Mesenchymal stem cell (in vitro differentiated cells and primary cell): Measurements from ENCODE around the gene TRIP11. TPM values are rescaled to one million over a fixed set of nuclear protein-coding genes. Genes with fewer than 3 reads are reported as not detected.
A peak's percentile ranks its signal among the peaks of the same experiment; 100 is the strongest.

Experiments used
- DNase-seq: peaks from one replicate; pipeline ENCODE4 v3.0.0-alpha.2; 2013
- H2AFZ ChIP-seq: one replicate; pipeline ENCODE4 v1.6.1; 2013; ENCODE audit warnings: low read depth, mild to moderate bottlenecking, control low read depth, inconsistent platforms, low read length, moderate library complexity
- H2AK5ac ChIP-seq: 2 replicates; pipeline ENCODE4 v1.6.1; 2013; ENCODE audit warnings: low read length, moderate library complexity, mild to moderate bottlenecking, inconsistent platforms; ENCODE audit not compliant: severe bottlenecking
- H2BK120ac ChIP-seq: one replicate; pipeline ENCODE4 v1.6.1; 2013; ENCODE audit warnings: low read depth, mild to moderate bottlenecking, inconsistent platforms, low read length, moderate library complexity
- H2BK12ac ChIP-seq, 2 experiments: one replicate each; pipeline ENCODE4 v1.6.1; 2013; ENCODE audit warnings: inconsistent platforms in 2 of 2, low read length in 2 of 2, mild to moderate bottlenecking in 2 of 2, moderate library complexity in 2 of 2, control low read depth in 1 of 2
- H2BK15ac ChIP-seq: one replicate; pipeline ENCODE4 v1.6.1; 2013; ENCODE audit warnings: mild to moderate bottlenecking, low read depth, inconsistent platforms; ENCODE audit not compliant: poor library complexity, severe bottlenecking
- H2BK5ac ChIP-seq: 2 replicates; pipeline ENCODE4 v1.6.1; 2013; ENCODE audit warnings: low read depth, mild to moderate bottlenecking, low read length, control low read depth, inconsistent platforms; ENCODE audit not compliant: poor library complexity, severe bottlenecking
- H3K14ac ChIP-seq, 2 experiments: one replicate each; pipeline ENCODE4 v1.6.1; 2013; ENCODE audit warnings: inconsistent platforms in 2 of 2, low read length in 2 of 2, control low read depth in 1 of 2, mild to moderate bottlenecking in 1 of 2, moderate library complexity in 1 of 2
- H3K18ac ChIP-seq, 2 experiments: one replicate each; pipeline ENCODE4 v1.6.1; 2013; ENCODE audit warnings: inconsistent platforms in 2 of 2, low read length in 2 of 2, control low read depth in 1 of 2, low read depth in 1 of 2, mild to moderate bottlenecking in 1 of 2
- H3K23ac ChIP-seq, 2 experiments: one replicate each; pipeline ENCODE4 v1.6.1; 2013; ENCODE audit warnings: inconsistent platforms in 2 of 2, low read length in 2 of 2, mild to moderate bottlenecking in 2 of 2, moderate library complexity in 2 of 2, control low read depth in 1 of 2
- H3K27ac ChIP-seq: 2 replicates; pipeline ENCODE4 v1.5.1; 2013; ENCODE audit warnings: mild to moderate bottlenecking, moderate library complexity, low read length, control low read depth, inconsistent platforms; ENCODE audit not compliant: poor library complexity, severe bottlenecking
- H3K27me3 ChIP-seq, 2 experiments: 2 replicates each; pipeline versions ENCODE4 v1.6.1 to v1.7.0; 2013; ENCODE audit warnings: low read length in 2 of 2, mild to moderate bottlenecking in 2 of 2, moderate library complexity in 2 of 2, control low read depth in 1 of 2, inconsistent platforms in 1 of 2; ENCODE audit not compliant: control insufficient read depth in 1 of 2, insufficient read depth in 1 of 2
- H3K36me3 ChIP-seq, 2 experiments: 2 replicates each; pipeline versions ENCODE4 v1.6.1 to v1.7.0; 2013; ENCODE audit warnings: low read length in 2 of 2, control low read depth in 1 of 2, inconsistent platforms in 1 of 2, low read depth in 1 of 2, mild to moderate bottlenecking in 1 of 2; ENCODE audit not compliant: insufficient read depth in 2 of 2, control insufficient read depth in 1 of 2
- H3K4ac ChIP-seq, 2 experiments: one replicate each; pipeline ENCODE4 v1.6.1; 2013; ENCODE audit warnings: inconsistent platforms in 2 of 2, low read length in 2 of 2, mild to moderate bottlenecking in 2 of 2, moderate library complexity in 2 of 2, control low read depth in 1 of 2, low read depth in 1 of 2
- H3K4me1 ChIP-seq: 2 replicates; pipeline ENCODE4 v1.6.1; 2013; ENCODE audit warnings: low read depth, low read length, control low read depth; ENCODE audit not compliant: control insufficient read depth, insufficient read depth
- H3K4me2 ChIP-seq: 2 replicates; pipeline ENCODE4 v1.6.1; 2013; ENCODE audit warnings: low read length, mild to moderate bottlenecking, inconsistent platforms; ENCODE audit not compliant: poor library complexity, severe bottlenecking
- H3K4me3 ChIP-seq, 2 experiments: 2 replicates each; pipeline versions ENCODE4 v1.5.1 to v1.7.0; 2013; ENCODE audit warnings: low read length in 2 of 2, mild to moderate bottlenecking in 2 of 2, control low read depth in 1 of 2, low read depth in 1 of 2; ENCODE audit not compliant: insufficient read depth in 1 of 2
- H3K79me1 ChIP-seq: replicated peaks from 2 replicates; pipeline ENCODE4 v1.6.1; 2013; ENCODE audit warnings: mild to moderate bottlenecking, control low read depth, low read length, inconsistent platforms; ENCODE audit not compliant: poor library complexity, severe bottlenecking
- H3K9ac ChIP-seq: 2 replicates; pipeline ENCODE4 v1.7.0; 2013; ENCODE audit warnings: mild to moderate bottlenecking, low read length, moderate library complexity
- H3K9me3 ChIP-seq: 2 replicates; pipeline ENCODE4 v1.7.0; 2013; ENCODE audit warnings: mild to moderate bottlenecking, low read length; ENCODE audit not compliant: control insufficient read depth
- H4K8ac ChIP-seq: one replicate; pipeline ENCODE4 v1.6.1; 2013; ENCODE audit warnings: inconsistent platforms, mild to moderate bottlenecking, low read length, moderate library complexity
- H4K91ac ChIP-seq: one replicate; pipeline ENCODE4 v1.6.1; 2013; ENCODE audit warnings: mild to moderate bottlenecking, low read length, inconsistent platforms
- WGBS: methylation state at CpG from one replicate; pipeline ENCODE4 v1.1.7; 2013; ENCODE audit warnings: mixed read lengths; 5-methylcytosine and 5-hydroxymethylcytosine counted together
- polyA plus RNA-seq, 2 experiments: library from polyadenylated mRNA; stranded (reverse); fragments of 200-250 nt; gene quantifications; one replicate each; pipeline ENCODE4 v1.2.3, GENCODE V29; 2013

Gene TRIP11
- 23.5 TPM for polyA plus RNA-seq (2013, experiment 1 of 2)
- 23.5 TPM for polyA plus RNA-seq (2013, experiment 2 of 2)

DNA sequence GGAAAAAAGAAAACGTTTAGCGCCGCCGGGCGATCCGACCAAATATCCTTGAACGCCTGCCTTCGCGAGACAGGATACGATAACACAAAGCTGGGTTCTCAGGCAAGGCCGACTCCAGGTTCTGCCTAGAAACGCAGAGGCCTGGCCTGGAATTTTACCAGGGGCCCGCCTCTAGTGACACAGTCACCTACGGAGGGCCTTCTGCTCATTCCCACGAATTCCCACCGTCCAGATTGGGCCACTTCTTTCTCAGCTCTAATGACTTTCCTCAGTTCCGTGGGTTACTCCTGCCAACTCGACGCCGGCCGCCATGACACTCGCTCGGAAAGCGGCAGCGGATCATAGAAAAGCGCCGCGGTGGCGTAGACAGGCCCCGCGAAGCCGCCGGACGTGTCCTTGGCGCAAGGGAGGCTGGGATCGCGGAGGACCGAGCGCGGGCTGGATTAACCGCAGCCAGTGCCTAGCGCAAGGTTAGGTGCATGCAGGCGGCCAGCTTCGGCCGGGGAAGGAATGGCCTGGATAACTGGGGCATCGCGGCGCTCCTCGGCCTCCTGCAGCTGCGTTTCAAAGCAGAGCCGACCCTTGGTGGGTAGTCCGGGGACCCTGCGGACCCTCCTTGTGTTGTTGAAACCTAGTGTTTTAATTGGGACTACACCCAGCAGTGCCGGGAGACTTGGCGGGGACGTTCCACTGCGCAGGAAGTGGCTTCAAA lies at the start of gene TRIP11:
Gene TRIP11, minus strand, starts transcription at position 341 of the 712 bp plus-strand sequence. CDS start 374 bp downstream, outside the sequence.
- peak within 1 kb of the TSS; percentile 88 for H4K91ac ChIP-seq
- H3K14ac ChIP-seq, result peak within 1 kb of the TSS in 1 of 2 experiments; percentile 10
- H3K23ac ChIP-seq, result peak within 1 kb of the TSS in 1 of 2 experiments; percentile 14
- under 1% methylated on average over 57 of the region's 57 CpGs for WGBS
- H2AK5ac ChIP-seq, result peak within 1 kb of the TSS; percentile 11
- peaks cover 23% of the 10 kb centered on the region for H3K79me1 ChIP-seq
- H3K4me1 ChIP-seq, result peaks cover 9% of the 10 kb centered on the region
- peaks cover 0 to 23% of the 10 kb centered on the region in 2 experiments for H3K36me3 ChIP-seq
- H3K27ac ChIP-seq, result peak within 1 kb of the TSS; percentile 97
- H2BK5ac ChIP-seq, result peak within 1 kb of the TSS; percentile 47
- no peaks in the 10 kb centered on the region for H3K9me3 ChIP-seq
- H3K4me3 ChIP-seq, result peak within 1 kb of the TSS; percentile 75 to 96
- H4K8ac ChIP-seq, result peak within 1 kb of the TSS; percentile 96
- peak within 1 kb of the TSS; percentile 69 for H2BK120ac ChIP-seq
- no peak within 1 kb of the TSS for H2BK12ac ChIP-seq
- no peaks in the 10 kb centered on the region for H3K27me3 ChIP-seq
- peak within 1 kb of the TSS; percentile 62 to 88 for H3K4ac ChIP-seq
- H3K9ac ChIP-seq, result peak within 1 kb of the TSS; percentile 100
- H3K4me2 ChIP-seq, result peak within 1 kb of the TSS; percentile 87
- H2BK15ac ChIP-seq, result peak within 1 kb of the TSS; percentile 82
- peak within 1 kb of the TSS; percentile 64 to 67 for H3K18ac ChIP-seq
- peak; percentile 94 for DNase-seq
- peak within 1 kb of the TSS; percentile 72 for H2AFZ ChIP-seq

DNA sequence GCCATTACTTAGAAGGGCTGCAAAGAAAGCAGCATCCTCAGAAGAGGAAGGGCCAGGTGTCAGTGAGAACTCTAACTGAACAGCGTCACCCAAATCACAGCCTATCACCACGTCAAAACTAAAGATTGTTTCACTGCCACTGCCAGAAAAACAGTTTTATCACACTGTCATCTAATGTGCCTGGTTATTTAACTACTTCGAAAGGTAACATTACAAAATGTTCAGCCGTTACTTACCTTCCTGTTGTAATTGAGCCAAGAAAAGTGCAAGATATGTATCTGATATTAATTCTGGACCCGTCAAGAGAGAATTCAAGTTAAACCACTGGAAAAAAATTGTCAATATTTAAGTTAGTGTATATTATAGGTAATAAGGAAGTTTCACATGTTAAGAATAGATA lies 48.6 kb upstream of the TRIP11 start:
- Histone ChIP-seq H4K91ac (no peak overlapping the region), H3K14ac (no peak overlapping the region), H3K9ac (no peak overlapping the region), H3K23ac (no peak overlapping the region), H3K4me3 (no peak overlapping the region), H2BK5ac (no peak overlapping the region), H3K9me3 (no peaks in the 10 kb centered on the region), H4K8ac (no peak overlapping the region), H3K79me1 (peaks cover 9% of the 10 kb centered on the region), H3K27me3 (no peaks in the 10 kb centered on the region), H3K27ac (no peak overlapping the region), H3K4ac (no peak overlapping the region), H3K4me1 (no peaks in the 10 kb centered on the region), H2BK15ac (no peak overlapping the region), H3K18ac (no peak overlapping the region), H3K4me2 (no peak overlapping the region), H3K36me3 (peaks cover 7 to 77% of the 10 kb centered on the region in 2 experiments), H2BK12ac (no peak overlapping the region), H2AFZ (no peak overlapping the region), H2AK5ac (no peak overlapping the region), H2BK120ac (no peak overlapping the region)
- DNase-seq, result no peak
- WGBS, result 94% methylated on average over 4 of the region's 5 CpGs

DNA sequence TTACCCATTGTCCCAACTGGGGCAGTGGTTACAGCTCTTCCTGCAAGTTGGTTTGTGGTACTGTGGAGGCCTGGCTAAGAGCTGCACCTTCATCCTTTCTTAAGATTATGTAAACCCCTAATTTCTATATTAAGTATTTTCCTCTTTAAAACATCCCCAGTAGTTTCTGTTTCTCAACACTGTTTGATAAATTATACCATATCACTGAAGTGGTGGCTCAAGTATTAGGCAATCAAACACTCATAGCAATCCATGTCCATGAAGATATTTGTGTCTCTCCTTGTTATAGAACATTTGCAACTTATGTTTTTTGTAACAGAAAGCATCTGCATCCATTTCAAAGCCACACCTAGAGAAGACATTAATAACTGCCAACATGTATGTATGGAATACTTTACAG lies 34.7 kb upstream of the TRIP11 start:
- H4K8ac ChIP-seq, result no peak overlapping the region
- no peak overlapping the region for H3K9ac ChIP-seq
- H3K4me3 ChIP-seq, result no peak overlapping the region
- no peaks in the 10 kb centered on the region for H3K9me3 ChIP-seq
- no peak overlapping the region for H3K27ac ChIP-seq
- no peak overlapping the region for H3K23ac ChIP-seq
- no peak overlapping the region for H3K14ac ChIP-seq
- H2BK12ac ChIP-seq, result no peak overlapping the region
- no peak overlapping the region for H3K18ac ChIP-seq
- no peak overlapping the region for H3K4ac ChIP-seq
- peaks cover 2% of the 10 kb centered on the region for H3K4me1 ChIP-seq
- peaks cover 12 to 73% of the 10 kb centered on the region in 2 experiments for H3K36me3 ChIP-seq
- peak; percentile 7 for DNase-seq
- no peak overlapping the region for H2BK120ac ChIP-seq
- H2AFZ ChIP-seq, result no peak overlapping the region
- no peaks in the 10 kb centered on the region for H3K27me3 ChIP-seq
- no peak overlapping the region for H2BK5ac ChIP-seq
- no peak overlapping the region for H3K4me2 ChIP-seq
- no peak overlapping the region for H2BK15ac ChIP-seq
- no peak overlapping the region for H2AK5ac ChIP-seq
- no peak overlapping the region for H4K91ac ChIP-seq
- H3K79me1 ChIP-seq, result peaks cover 2% of the 10 kb centered on the region

DNA sequence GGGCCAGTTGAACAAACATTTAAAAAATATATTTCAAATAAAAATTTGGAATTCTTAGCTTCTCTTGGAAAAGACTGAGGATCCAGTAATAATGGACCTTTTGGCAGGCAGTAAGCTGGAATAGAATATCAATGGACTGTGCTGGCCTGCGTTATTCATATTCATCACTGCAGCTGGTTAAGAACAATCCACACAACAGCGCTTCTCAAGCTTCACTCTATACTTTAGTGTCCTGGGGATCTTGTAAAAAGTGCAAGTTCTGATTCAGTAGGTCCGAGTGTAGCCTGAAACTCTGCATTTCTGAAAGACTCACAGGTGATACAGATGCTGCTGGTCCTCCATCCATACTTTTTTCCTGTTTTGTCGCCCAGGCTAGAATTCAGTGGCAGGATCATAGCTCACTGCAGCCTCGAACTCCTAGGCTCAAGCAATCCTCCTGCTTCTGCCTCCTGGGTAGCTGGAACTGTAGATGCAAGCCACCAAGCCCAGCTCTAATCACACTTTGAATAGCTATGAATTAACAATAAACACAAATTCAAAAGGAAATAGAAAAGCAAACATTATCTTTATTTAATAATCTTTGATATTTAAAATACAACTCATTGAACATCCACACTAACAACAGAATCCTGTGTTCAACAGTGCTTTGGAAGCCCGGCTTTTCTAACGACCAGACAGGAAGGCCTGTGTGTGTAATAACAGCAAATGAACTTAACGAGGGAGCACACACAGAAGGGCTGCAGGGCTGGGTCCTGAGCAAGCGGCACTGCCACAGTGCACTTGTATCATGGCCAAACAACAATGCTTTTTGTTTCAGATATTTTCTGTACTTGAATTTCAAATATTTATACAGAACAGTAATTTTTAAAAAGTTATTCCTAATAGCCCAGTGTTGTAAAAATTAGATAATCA lies 18.4 kb upstream of the TRIP11 start:
- Histone ChIP-seq H3K27me3 (no peaks in the 10 kb centered on the region), H3K18ac (peak overlapping the region in 1 of 2 experiments; percentile 21), H2BK5ac (no peak overlapping the region), H3K9me3 (no peaks in the 10 kb centered on the region), H3K9ac (no peak overlapping the region), H2AFZ (no peak overlapping the region), H3K79me1 (no peaks in the 10 kb centered on the region), H4K91ac (no peak overlapping the region), H2AK5ac (no peak overlapping the region), H3K4me1 (no peaks in the 10 kb centered on the region), H3K14ac (no peak overlapping the region), H3K4me2 (no peak overlapping the region), H3K36me3 (peaks cover 3 to 18% of the 10 kb centered on the region in 2 experiments), H2BK12ac (no peak overlapping the region), H3K27ac (no peak overlapping the region), H2BK15ac (no peak overlapping the region), H3K4ac (no peak overlapping the region), H2BK120ac (no peak overlapping the region), H4K8ac (no peak overlapping the region), H3K23ac (no peak overlapping the region), H3K4me3 (no peak overlapping the region)
- no peak for DNase-seq
- 77% methylated on average over 7 of the region's 9 CpGs for WGBS
